ENCODE measurements around the gene TNNC1. TPM values are rescaled to one million over a fixed set of nuclear protein-coding genes. Genes with fewer than 3 reads are reported as not detected.
A peak's percentile ranks its signal among the peaks of the same experiment; 100 is the strongest.

Gene TNNC1
- total RNA-seq, 1 experiment from 2014 or later, result not detected

DNA sequence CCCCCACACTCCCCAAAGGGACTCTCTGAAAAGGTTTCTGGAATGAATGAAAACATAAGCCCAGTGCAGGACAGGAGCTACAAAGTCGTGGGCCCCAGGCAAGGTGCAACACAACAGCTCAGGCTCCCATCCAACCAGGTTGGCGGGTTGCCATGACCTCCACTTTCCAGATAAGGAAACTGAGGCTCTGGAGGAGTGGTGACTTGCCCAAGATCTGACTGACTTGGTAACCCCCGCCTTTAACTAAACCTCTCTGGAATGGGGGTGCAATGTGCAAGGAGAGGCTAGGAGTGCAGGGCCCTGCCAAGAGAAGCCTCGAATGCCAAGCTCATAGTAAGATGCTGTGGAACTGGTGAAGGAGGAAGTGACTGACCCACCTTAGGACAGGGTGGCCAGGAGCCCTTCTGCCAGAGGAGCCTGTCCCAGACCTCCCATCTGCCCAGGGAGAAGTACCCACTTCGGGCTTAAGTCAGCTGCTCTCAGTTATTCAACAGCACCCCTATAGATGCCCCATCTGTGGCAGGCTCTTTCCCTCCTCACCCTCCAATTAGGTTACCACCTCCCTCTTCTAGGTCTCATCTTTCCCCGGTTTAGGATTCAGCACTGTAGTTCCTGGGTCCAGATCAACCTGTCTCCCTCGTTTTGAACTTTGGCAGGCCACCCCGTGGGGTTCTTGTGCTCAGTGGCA, 553 bp upstream of the TNNC1 start:
- peak overlapping the region; percentile 77 for H3K4me3 ChIP-seq (ENCODE audit: low read depth, low read length, poor library complexity, severe bottlenecking)
- no peak overlapping the region for H3K27ac ChIP-seq (ENCODE audit: low read depth, low read length, poor library complexity, severe bottlenecking)
- BruUV-seq (replicated peaks), result no TSS peak
- CTCF ChIA-PET, result no interaction called here
- H3K27me3 ChIP-seq (replicated peaks; ENCODE audit: insufficient read depth, low read depth, low read length, poor library complexity), result no peaks in the 10 kb centered on the region
- intact Hi-C loops (cut with micrococcal nuclease; ENCODE audit: unreplicated experiment), result no loop called here
- peaks cover 11% of the 10 kb centered on the region for H3K36me3 ChIP-seq (ENCODE audit: insufficient read depth, low read length, poor library complexity, severe bottlenecking)
- H3K9me3 ChIP-seq (ENCODE audit: low read depth, low read length, poor library complexity, severe bottlenecking), result no peaks in the 10 kb centered on the region
- TF ChIP-seq EZH2 (IDR thresholded peaks at IDR 0.05; ENCODE audit: borderline replicate concordance, low read depth, low read length, poor library complexity, severe bottlenecking), result no peak
- H3K4me1 ChIP-seq (ENCODE audit: insufficient read depth, low read length, poor library complexity, severe bottlenecking), result peaks cover 3% of the 10 kb centered on the region
- no peak for DNase-seq (ENCODE audit: low spot score)
- POLR2A ChIA-PET (ENCODE audit: low non-redundant PET), result no interaction called here

DNA sequence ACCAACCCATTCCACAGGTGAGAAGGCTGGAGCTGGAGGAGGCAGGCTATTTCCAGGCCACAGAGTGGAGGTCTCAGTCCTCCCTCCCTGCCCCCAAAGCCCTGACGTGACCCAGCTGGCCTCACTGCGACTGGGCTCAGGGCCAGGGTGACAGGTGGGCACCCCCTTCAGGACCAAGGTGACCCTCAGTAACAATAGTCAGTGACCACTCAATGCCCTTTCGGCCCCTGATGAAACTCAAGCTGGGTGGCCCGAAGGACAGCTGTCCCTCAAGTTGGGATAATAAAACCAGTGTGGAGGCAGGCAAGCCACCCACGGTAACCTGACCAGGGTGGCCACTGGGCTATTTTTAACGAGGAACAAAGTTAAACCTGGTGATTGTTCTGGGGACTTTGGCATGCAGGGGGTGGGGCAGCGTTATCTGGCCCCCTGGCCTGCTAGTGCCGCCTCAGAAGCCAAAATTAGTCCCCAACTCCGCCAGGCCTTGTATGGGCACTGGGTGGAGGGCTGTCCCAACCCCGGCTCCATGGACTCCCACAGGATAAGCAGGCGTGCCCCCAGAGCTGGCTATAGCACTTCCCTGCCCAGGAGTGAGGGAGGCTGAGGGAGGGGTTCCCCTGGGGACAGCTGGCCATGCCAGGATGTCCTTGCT, 1.1 kb downstream of the TNNC1 start:
- Histone ChIP-seq H3K27ac (ENCODE audit: low read depth, low read length, poor library complexity, severe bottlenecking) (no peak overlapping the region), H3K9me3 (ENCODE audit: low read depth, low read length, poor library complexity, severe bottlenecking) (no peaks in the 10 kb centered on the region), H3K4me3 (ENCODE audit: low read depth, low read length, poor library complexity, severe bottlenecking) (no peak overlapping the region), H3K27me3 (replicated peaks; ENCODE audit: insufficient read depth, low read depth, low read length, poor library complexity) (no peaks in the 10 kb centered on the region), H3K36me3 (ENCODE audit: insufficient read depth, low read length, poor library complexity, severe bottlenecking) (no peaks in the 10 kb centered on the region), H3K4me1 (ENCODE audit: insufficient read depth, low read length, poor library complexity, severe bottlenecking) (peaks cover 3% of the 10 kb centered on the region)
- ChIA-PET POLR2A (ENCODE audit: low non-redundant PET) (no interaction called here), CTCF (no interaction called here)
- DNase-seq (ENCODE audit: low spot score), result no peak
- TF ChIP-seq EZH2 (IDR thresholded peaks at IDR 0.05; ENCODE audit: borderline replicate concordance, low read depth, low read length, poor library complexity, severe bottlenecking), result no peak
- TF ChIP-seq, protein P1, sequence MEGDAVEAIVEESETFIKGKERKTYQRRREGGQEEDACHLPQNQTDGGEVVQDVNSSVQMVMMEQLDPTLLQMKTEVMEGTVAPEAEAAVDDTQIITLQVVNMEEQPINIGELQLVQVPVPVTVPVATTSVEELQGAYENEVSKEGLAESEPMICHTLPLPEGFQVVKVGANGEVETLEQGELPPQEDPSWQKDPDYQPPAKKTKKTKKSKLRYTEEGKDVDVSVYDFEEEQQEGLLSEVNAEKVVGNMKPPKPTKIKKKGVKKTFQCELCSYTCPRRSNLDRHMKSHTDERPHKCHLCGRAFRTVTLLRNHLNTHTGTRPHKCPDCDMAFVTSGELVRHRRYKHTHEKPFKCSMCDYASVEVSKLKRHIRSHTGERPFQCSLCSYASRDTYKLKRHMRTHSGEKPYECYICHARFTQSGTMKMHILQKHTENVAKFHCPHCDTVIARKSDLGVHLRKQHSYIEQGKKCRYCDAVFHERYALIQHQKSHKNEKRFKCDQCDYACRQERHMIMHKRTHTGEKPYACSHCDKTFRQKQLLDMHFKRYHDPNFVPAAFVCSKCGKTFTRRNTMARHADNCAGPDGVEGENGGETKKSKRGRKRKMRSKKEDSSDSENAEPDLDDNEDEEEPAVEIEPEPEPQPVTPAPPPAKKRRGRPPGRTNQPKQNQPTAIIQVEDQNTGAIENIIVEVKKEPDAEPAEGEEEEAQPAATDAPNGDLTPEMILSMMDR (conservative IDR thresholded peaks at IDR 0.05; ENCODE audit: low read depth, low read length), result no peak
- no TSS peak for BruUV-seq (replicated peaks)
- intact Hi-C loops (cut with micrococcal nuclease; ENCODE audit: unreplicated experiment), result no loop called here

DNA sequence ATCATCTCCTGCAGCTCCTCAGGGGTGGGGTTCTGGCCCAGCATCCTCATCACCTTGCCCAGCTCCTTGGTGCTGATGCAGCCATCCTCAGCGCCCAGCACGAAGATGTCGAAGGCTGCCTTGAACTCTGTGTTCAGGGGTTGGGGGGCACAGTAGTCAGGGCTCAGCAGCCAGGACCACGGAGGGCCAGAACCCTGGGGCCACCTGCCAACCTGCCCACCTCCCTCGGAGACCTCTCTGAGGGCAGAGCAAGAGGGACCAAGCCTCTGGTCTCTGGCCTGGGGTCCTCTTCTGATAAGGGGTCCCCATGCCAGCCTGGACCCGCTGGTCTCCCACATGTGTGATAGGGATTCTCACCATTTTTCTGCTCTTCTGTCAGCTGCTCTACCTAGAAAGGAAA, 1.7 kb downstream of the TNNC1 start:
- POLR2A ChIA-PET (ENCODE audit: low non-redundant PET), result no interaction called here
- H3K4me1 ChIP-seq (ENCODE audit: insufficient read depth, low read length, poor library complexity, severe bottlenecking), result peaks cover 3% of the 10 kb centered on the region
- DNase-seq (ENCODE audit: low spot score), result no peak
- H3K27me3 ChIP-seq (replicated peaks; ENCODE audit: insufficient read depth, low read depth, low read length, poor library complexity), result no peaks in the 10 kb centered on the region
- TF ChIP-seq EZH2 (IDR thresholded peaks at IDR 0.05; ENCODE audit: borderline replicate concordance, low read depth, low read length, poor library complexity, severe bottlenecking), result no peak
- TF ChIP-seq, protein P1 (conservative IDR thresholded peaks at IDR 0.05; ENCODE audit: low read depth, low read length), result no peak
- H3K27ac ChIP-seq (ENCODE audit: low read depth, low read length, poor library complexity, severe bottlenecking), result no peak overlapping the region
- CTCF ChIA-PET, result no interaction called here
- H3K4me3 ChIP-seq (ENCODE audit: low read depth, low read length, poor library complexity, severe bottlenecking), result no peak overlapping the region
- no peaks in the 10 kb centered on the region for H3K36me3 ChIP-seq (ENCODE audit: insufficient read depth, low read length, poor library complexity, severe bottlenecking)
- H3K9me3 ChIP-seq (ENCODE audit: low read depth, low read length, poor library complexity, severe bottlenecking), result no peaks in the 10 kb centered on the region
- BruUV-seq (replicated peaks), result no TSS peak
- intact Hi-C loops (cut with micrococcal nuclease; ENCODE audit: unreplicated experiment), result no loop called here

Data from A673 (cell line).